ENCODE results near the gene ORC2. TPM values are rescaled to one million over a fixed set of nuclear protein-coding genes. Genes with fewer than 3 reads are reported as not detected.

The ORC2 gene
- total RNA-seq, 1 experiment from 2014 or later = 38.5 TPM

GRCh38 chr2:200929334-200930249 lies 33.9 kb downstream of the ORC2 start:
- no peak for DNase-seq
- H3K9me2 ChIP-seq (replicated peaks; ENCODE audit: insufficient read depth, low read length) = no peaks in the 10 kb centered on the region
- H3K4me2 ChIP-seq (ENCODE audit: low read depth, low read length, poor library complexity, severe bottlenecking) = no peak overlapping the region
- H4K20me1 ChIP-seq (ENCODE audit: insufficient read depth, low read depth, low read length) = no peaks in the 10 kb centered on the region
- H3K36me3 ChIP-seq (ENCODE audit: insufficient read depth, low read length) = peaks cover 56% of the 10 kb centered on the region
- no peaks in the 10 kb centered on the region for H3K27me3 ChIP-seq (ENCODE audit: low read length)
- no peaks in the 10 kb centered on the region for H3K9me3 ChIP-seq (ENCODE audit: low read length)
- no peak overlapping the region for H3K27ac ChIP-seq (ENCODE audit: low read length)
- no peak overlapping the region for H3K9ac ChIP-seq (ENCODE audit: low read length)
- H3K79me2 ChIP-seq (ENCODE audit: low read length) = 0 out of 2 replicates have a peak, but pooled peaks cover 4% of the 10 kb centered on the region
- no peak overlapping the region for H2AFZ ChIP-seq (ENCODE audit: low read length)
- no peak overlapping the region for H3K4me3 ChIP-seq (ENCODE audit: low read length)
- H3K4me1 ChIP-seq (ENCODE audit: low read length) = no peaks in the 10 kb centered on the region

GRCh38 chr2:200922439-200922838 lies 41.0 kb downstream of the ORC2 start:
- H2AFZ ChIP-seq (ENCODE audit: low read length) = no peak overlapping the region
- H3K9ac ChIP-seq (ENCODE audit: low read length) = no peak overlapping the region
- no peak overlapping the region for H3K4me2 ChIP-seq (ENCODE audit: low read depth, low read length, poor library complexity, severe bottlenecking)
- peaks cover 51% of the 10 kb centered on the region for H3K36me3 ChIP-seq (ENCODE audit: insufficient read depth, low read length)
- H3K9me2 ChIP-seq (replicated peaks; ENCODE audit: insufficient read depth, low read length) = no peaks in the 10 kb centered on the region
- no peaks in the 10 kb centered on the region for H3K4me1 ChIP-seq (ENCODE audit: low read length)
- DNase-seq = no peak
- no peak overlapping the region for H3K27ac ChIP-seq (ENCODE audit: low read length)
- H3K9me3 ChIP-seq (ENCODE audit: low read length) = no peaks in the 10 kb centered on the region
- peaks cover 4% of the 10 kb centered on the region; the same call in 1 of the 2 replicates for H3K79me2 ChIP-seq (ENCODE audit: low read length)
- H4K20me1 ChIP-seq (ENCODE audit: insufficient read depth, low read depth, low read length) = no peaks in the 10 kb centered on the region
- no peak overlapping the region for H3K4me3 ChIP-seq (ENCODE audit: low read length)
- no peaks in the 10 kb centered on the region for H3K27me3 ChIP-seq (ENCODE audit: low read length)

- Histone ChIP-seq H3K79me2 (ENCODE audit: low read length) (peaks cover 4% of the 10 kb centered on the region; the same call in 1 of the 2 replicates), H3K4me2 (ENCODE audit: low read depth, low read length, poor library complexity, severe bottlenecking) (no peak overlapping the region), H4K20me1 (ENCODE audit: insufficient read depth, low read depth, low read length) (no peaks in the 10 kb centered on the region), H3K9me2 (replicated peaks; ENCODE audit: insufficient read depth, low read length) (no peaks in the 10 kb centered on the region), H3K4me1 (ENCODE audit: low read length) (no peaks in the 10 kb centered on the region), H3K9me3 (ENCODE audit: low read length) (no peaks in the 10 kb centered on the region), H3K36me3 (ENCODE audit: insufficient read depth, low read length) (peaks cover 44% of the 10 kb centered on the region), H3K27ac (ENCODE audit: low read length) (no peak overlapping the region), H3K4me3 (ENCODE audit: low read length) (no peak overlapping the region), H3K9ac (ENCODE audit: low read length) (no peak overlapping the region), H2AFZ (ENCODE audit: low read length) (no peak overlapping the region), H3K27me3 (ENCODE audit: low read length) (no peaks in the 10 kb centered on the region)
- no peak for DNase-seq
These were observed 49.8 kb downstream of the ORC2 start for GRCh38 chr2:200913654-200914053.

- Histone ChIP-seq H4K20me1 (ENCODE audit: insufficient read depth, low read depth, low read length) (no peaks in the 10 kb centered on the region), H3K9me3 (ENCODE audit: low read length) (no peaks in the 10 kb centered on the region), H3K4me3 (ENCODE audit: low read length) (no peak overlapping the region), H3K36me3 (ENCODE audit: insufficient read depth, low read length) (peaks cover 47% of the 10 kb centered on the region), H3K9ac (ENCODE audit: low read length) (no peak overlapping the region), H3K4me2 (ENCODE audit: low read depth, low read length, poor library complexity, severe bottlenecking) (no peak overlapping the region), H3K9me2 (replicated peaks; ENCODE audit: insufficient read depth, low read length) (no peaks in the 10 kb centered on the region), H2AFZ (ENCODE audit: low read length) (no peak overlapping the region), H3K27me3 (ENCODE audit: low read length) (no peaks in the 10 kb centered on the region), H3K79me2 (ENCODE audit: low read length) (peaks cover 4% of the 10 kb centered on the region; the same call in 1 of the 2 replicates), H3K27ac (ENCODE audit: low read length) (no peak overlapping the region), H3K4me1 (ENCODE audit: low read length) (no peaks in the 10 kb centered on the region)
- DNase-seq = no peak
These were observed 53.5 kb downstream of the ORC2 start for GRCh38 chr2:200909958-200910357.

- Histone ChIP-seq H3K27ac (ENCODE audit: low read length) (no peak overlapping the region; the same call in 1 of the 2 replicates), H3K9me2 (replicated peaks; ENCODE audit: insufficient read depth, low read length) (no peaks in the 10 kb centered on the region), H2AFZ (ENCODE audit: low read length) (no peak overlapping the region), H3K79me2 (ENCODE audit: low read length) (peaks cover 4% of the 10 kb centered on the region; the same call in 1 of the 2 replicates), H3K36me3 (ENCODE audit: insufficient read depth, low read length) (peaks cover 40% of the 10 kb centered on the region; the same call in 1 of the 2 replicates), H3K4me2 (ENCODE audit: low read depth, low read length, poor library complexity, severe bottlenecking) (no peak overlapping the region), H3K9me3 (ENCODE audit: low read length) (no peaks in the 10 kb centered on the region), H3K9ac (ENCODE audit: low read length) (no peak overlapping the region), H4K20me1 (ENCODE audit: insufficient read depth, low read depth, low read length) (no peaks in the 10 kb centered on the region), H3K27me3 (ENCODE audit: low read length) (no peaks in the 10 kb centered on the region), H3K4me1 (ENCODE audit: low read length) (peaks cover 10% of the 10 kb centered on the region), H3K4me3 (ENCODE audit: low read length) (no peak overlapping the region)
- DNase-seq = peak; percentile 83
These were observed 57.7 kb downstream of the ORC2 start for GRCh38 chr2:200905618-200906296.

- Histone ChIP-seq H3K79me2 (ENCODE audit: low read length) (0 out of 2 replicates have a peak, but pooled peaks cover 8% of the 10 kb centered on the region), H3K9me3 (ENCODE audit: low read length) (no peaks in the 10 kb centered on the region), H3K27ac (ENCODE audit: low read length) (peak overlapping the region; percentile 55), H3K4me1 (ENCODE audit: low read length) (peaks cover 10% of the 10 kb centered on the region), H3K4me2 (ENCODE audit: low read depth, low read length, poor library complexity, severe bottlenecking) (no peak overlapping the region), H3K36me3 (ENCODE audit: insufficient read depth, low read length) (peaks cover 59% of the 10 kb centered on the region; the same call in 1 of the 2 replicates), H4K20me1 (ENCODE audit: insufficient read depth, low read depth, low read length) (no peaks in the 10 kb centered on the region), H2AFZ (ENCODE audit: low read length) (no peak overlapping the region), H3K4me3 (ENCODE audit: low read length) (no peak overlapping the region), H3K27me3 (ENCODE audit: low read length) (no peaks in the 10 kb centered on the region), H3K9me2 (replicated peaks; ENCODE audit: insufficient read depth, low read length) (no peaks in the 10 kb centered on the region), H3K9ac (ENCODE audit: low read length) (no peak overlapping the region)
- DNase-seq = peak; percentile 94
These were observed 61.9 kb downstream of the ORC2 start for GRCh38 chr2:200901459-200902072.

GRCh38 chr2:200899482-200899881 lies 64.0 kb downstream of the ORC2 start:
- Histone ChIP-seq H3K27ac (ENCODE audit: low read length) (peak overlapping the region; percentile 24; the same call in 1 of the 2 replicates), H3K4me2 (ENCODE audit: low read depth, low read length, poor library complexity, severe bottlenecking) (no peak overlapping the region), H3K4me1 (ENCODE audit: low read length) (peaks cover 10% of the 10 kb centered on the region), H3K79me2 (ENCODE audit: low read length) (peaks cover 11% of the 10 kb centered on the region; the same call in 1 of the 2 replicates), H3K9me2 (replicated peaks; ENCODE audit: insufficient read depth, low read length) (no peaks in the 10 kb centered on the region), H3K9ac (ENCODE audit: low read length) (no peak overlapping the region), H3K4me3 (ENCODE audit: low read length) (no peak overlapping the region), H2AFZ (ENCODE audit: low read length) (no peak overlapping the region), H4K20me1 (ENCODE audit: insufficient read depth, low read depth, low read length) (no peaks in the 10 kb centered on the region), H3K9me3 (ENCODE audit: low read length) (no peaks in the 10 kb centered on the region), H3K36me3 (ENCODE audit: insufficient read depth, low read length) (peaks cover 68% of the 10 kb centered on the region; the same call in 1 of the 2 replicates), H3K27me3 (ENCODE audit: low read length) (no peaks in the 10 kb centered on the region)
- no peak for DNase-seq

All from Karpas-422 (cell line).